Suprapubic skin (tissue), 4 donors: ENCODE measurements around the gene XPO1.

Experiments used
- EP300 ChIP-seq: sonication (generic); formaldehyde crosslinking; IDR thresholded peaks from one replicate; pipeline ENCODE4 v1.6.1; 2017; ENCODE audit warnings: antibody characterized with exemption
- POLR2A ChIP-seq, 2 donors: fragments of 450-650 bp; IDR thresholded peaks; one replicate each; pipeline ENCODE4 v1.6.1; 2017; ENCODE audit warnings: antibody characterized with exemption in 2 of 2, mild to moderate bottlenecking in 2 of 2, moderate library complexity in 2 of 2
- POLR2AphosphoS5 ChIP-seq, 3 donors: sonication (generic); formaldehyde crosslinking; IDR thresholded peaks; one replicate each; pipeline ENCODE4 v1.6.1; 2017; ENCODE audit warnings: antibody characterized with exemption in 3 of 3
- TF ChIP-seq, protein P1 (sequence below), 2 donors: fragments of 200-600 bp in 1 of 2; fragments of 450-650 bp in 1 of 2; sonication (generic) in 1 of 2; IDR thresholded peaks; one replicate each; pipeline ENCODE4 v1.5.1; 2016 to 2019; ENCODE audit warnings: antibody characterized with exemption in 2 of 2, mild to moderate bottlenecking in 1 of 2, moderate library complexity in 1 of 2

DNA sequence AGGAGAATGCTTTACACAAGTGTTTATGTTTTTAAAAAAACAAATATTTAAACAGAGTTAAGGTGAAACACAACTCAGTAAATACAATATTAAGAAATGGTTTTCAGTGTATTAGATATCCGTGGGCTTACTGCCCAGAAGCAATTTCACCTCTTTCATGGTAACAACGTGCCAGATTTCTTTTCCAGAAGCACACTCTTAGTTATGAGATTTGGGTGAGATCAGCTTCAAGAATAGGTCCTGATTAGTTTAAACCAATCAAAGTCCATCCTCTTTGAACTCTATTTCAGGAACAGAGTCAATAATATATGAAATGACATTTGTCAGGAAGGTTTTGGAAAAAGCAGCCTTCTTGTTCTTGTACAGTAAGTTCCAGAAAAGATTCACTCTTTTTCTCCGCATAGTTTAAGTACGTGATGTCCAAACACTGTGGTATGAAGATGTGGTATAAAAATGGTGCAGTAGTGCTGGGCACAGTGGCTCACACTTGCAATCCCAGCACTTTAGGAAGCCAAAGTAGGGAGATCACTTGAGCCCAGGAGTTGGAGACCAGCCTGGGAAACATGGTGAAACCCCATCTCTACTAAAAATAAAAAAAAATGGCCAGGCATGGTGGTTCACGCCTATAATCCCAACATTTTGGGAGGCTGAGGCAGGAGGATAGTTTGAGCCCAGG lies 81.9 kb downstream of the XPO1 start:
- no peak for TF ChIP-seq POLR2A (IDR thresholded peaks at IDR 0.05)
- TF ChIP-seq, protein P1, sequence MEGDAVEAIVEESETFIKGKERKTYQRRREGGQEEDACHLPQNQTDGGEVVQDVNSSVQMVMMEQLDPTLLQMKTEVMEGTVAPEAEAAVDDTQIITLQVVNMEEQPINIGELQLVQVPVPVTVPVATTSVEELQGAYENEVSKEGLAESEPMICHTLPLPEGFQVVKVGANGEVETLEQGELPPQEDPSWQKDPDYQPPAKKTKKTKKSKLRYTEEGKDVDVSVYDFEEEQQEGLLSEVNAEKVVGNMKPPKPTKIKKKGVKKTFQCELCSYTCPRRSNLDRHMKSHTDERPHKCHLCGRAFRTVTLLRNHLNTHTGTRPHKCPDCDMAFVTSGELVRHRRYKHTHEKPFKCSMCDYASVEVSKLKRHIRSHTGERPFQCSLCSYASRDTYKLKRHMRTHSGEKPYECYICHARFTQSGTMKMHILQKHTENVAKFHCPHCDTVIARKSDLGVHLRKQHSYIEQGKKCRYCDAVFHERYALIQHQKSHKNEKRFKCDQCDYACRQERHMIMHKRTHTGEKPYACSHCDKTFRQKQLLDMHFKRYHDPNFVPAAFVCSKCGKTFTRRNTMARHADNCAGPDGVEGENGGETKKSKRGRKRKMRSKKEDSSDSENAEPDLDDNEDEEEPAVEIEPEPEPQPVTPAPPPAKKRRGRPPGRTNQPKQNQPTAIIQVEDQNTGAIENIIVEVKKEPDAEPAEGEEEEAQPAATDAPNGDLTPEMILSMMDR (IDR thresholded peaks at IDR 0.05), result no peak
- TF ChIP-seq POLR2AphosphoS5 (IDR thresholded peaks at IDR 0.05), result no peak
- TF ChIP-seq EP300, result no peak
